AG04449 (cell line): ENCODE measurements around the gene ESR2.
"Not testable (repeated sequence)": the region's sequence is repeated elsewhere in the genome, so short reads cannot be mapped to it uniquely, and the experiment has no call there.

Experiments
- CTCF ChIA-PET: fragments of 350-600 bp; formaldehyde crosslinking; extraction: SDS; loops from one replicate; lab custom pipeline; 2021; ENCODE audit warnings: antibody characterized with exemption; lab: Yijun Ruan, JAX
- POLR2A ChIA-PET: fragments of 400-600, 350-600 bp; formaldehyde crosslinking; extraction: SDS; loops from one replicate; lab custom pipeline; 2020; ENCODE audit warnings: antibody characterized with exemption, inconsistent platforms; lab: Yijun Ruan, JAX
- DNase-seq: peaks from one replicate; pipeline ENCODE4 v3.0.0-alpha.2; 2010; ENCODE audit warnings: low read depth, low spot score
- H3K4me3 ChIP-seq: 2 replicates; pipeline ENCODE4 v1.5.1; 2011; ENCODE audit warnings: low read depth, mild to moderate bottlenecking, control low read depth, low read length
- CTCF ChIP-seq: IDR thresholded peaks from one replicate; pipeline ENCODE4 v1.5.1; 2011; ENCODE audit warnings: mild to moderate bottlenecking, moderate library complexity, low read length, control low read depth, inconsistent platforms; ENCODE audit not compliant: insufficient read depth; ENCODE audit errors: missing control alignments

The ESR2 gene

GRCh38 chr14:64187331-64187730 is 106.8 kb downstream of the ESR2 start:
- no peak for TF ChIP-seq CTCF
- no peak for DNase-seq
- ChIA-PET POLR2A (no interaction called here), CTCF (no interaction called here)
- H3K4me3 ChIP-seq = no peak overlapping the region

- ChIA-PET CTCF (interaction anchor here (0.6 kb wide), 1 partner anchor 94 kb away, joined by 3 read pairs; no protein-coding TSS in a partner anchor), POLR2A (no interaction called here)
- H3K4me3 ChIP-seq = no peak overlapping the region
- no peak for DNase-seq
- no peak for TF ChIP-seq CTCF
Measured at GRCh38 chr14:64186231-64187129, 107.7 kb downstream of the ESR2 start.

GRCh38 chr14:64185184-64185583 is 109.0 kb downstream of the ESR2 start:
- H3K4me3 ChIP-seq = no peak overlapping the region
- DNase-seq = no peak
- ChIA-PET POLR2A (no interaction called here), CTCF (no interaction called here)
- TF ChIP-seq CTCF = no peak

GRCh38 chr14:64184103-64184729 is 110.0 kb downstream of the ESR2 start:
- no peak for TF ChIP-seq CTCF
- POLR2A ChIA-PET = no interaction called here
- CTCF ChIA-PET = interaction anchor here (1.6 kb wide), 1 partner anchor 9 kb away, joined by 3 read pairs; no protein-coding TSS in a partner anchor
- H3K4me3 ChIP-seq = no peak overlapping the region
- DNase-seq = no peak

GRCh38 chr14:64182908-64183307 is 111.3 kb downstream of the ESR2 start:
- POLR2A ChIA-PET = not testable (repeated sequence)

GRCh38 chr14:64178814-64179213 is 115.4 kb downstream of the ESR2 start:
- no peak for TF ChIP-seq CTCF
- no peak overlapping the region for H3K4me3 ChIP-seq
- ChIA-PET CTCF (interaction anchor here (0.9 to 1.0 kb wide), 2 partner anchors 10 to 379 kb away, joined by 3 read pairs; no protein-coding TSS in a partner anchor), POLR2A (interaction anchor here (0.6 kb wide), 1 partner anchor 28 kb away, joined by 4 read pairs; no protein-coding TSS in a partner anchor)
- no peak for DNase-seq

More at GRCh38 chr14:64182908-64183307, 111.3 kb downstream of the ESR2 start:
- CTCF ChIA-PET = interaction anchor here (1.6 kb wide), 1 partner anchor 10 kb away, joined by 3 read pairs; no protein-coding TSS in a partner anchor
- not testable (repeated sequence) for H3K4me3 ChIP-seq, DNase-seq
